Osteocyte (in vitro differentiated cells): Measurements from ENCODE around the gene CIAPIN1. TPM values are rescaled to one million over a fixed set of nuclear protein-coding genes. Genes with fewer than 3 reads are reported as not detected.

Experiments used
- DNase-seq: peaks from one replicate; pipeline ENCODE4 v3.0.0; 2021; ENCODE audit warnings: mixed read lengths; ENCODE audit not compliant: unreplicated experiment; ENCODE audit errors: extremely low spot score
- H3K27ac Mint-ChIP-seq: one replicate; pipeline ENCODE4 v1.8.0; 2021; ENCODE audit warnings: mild to moderate bottlenecking, mixed read lengths; ENCODE audit not compliant: unreplicated experiment
- H3K27me3 Mint-ChIP-seq: one replicate; pipeline ENCODE4 v1.8.0; 2021; ENCODE audit warnings: mixed read lengths; ENCODE audit not compliant: unreplicated experiment
- H3K36me3 Mint-ChIP-seq: one replicate; pipeline ENCODE4 v1.8.0; 2021; ENCODE audit warnings: mixed read lengths; ENCODE audit not compliant: unreplicated experiment
- H3K4me1 Mint-ChIP-seq: one replicate; pipeline ENCODE4 v1.8.0; 2021; ENCODE audit warnings: mixed read lengths; ENCODE audit not compliant: unreplicated experiment
- H3K4me3 Mint-ChIP-seq: one replicate; pipeline ENCODE4 v1.8.0; 2021; ENCODE audit warnings: mild to moderate bottlenecking, moderate library complexity, mixed read lengths; ENCODE audit not compliant: unreplicated experiment
- H3K9me3 Mint-ChIP-seq: one replicate; pipeline ENCODE4 v1.8.0; 2021; ENCODE audit warnings: mixed read lengths; ENCODE audit not compliant: unreplicated experiment
- total RNA-seq: library from RNA; stranded (reverse); gene quantifications from 2 replicates; pipeline ENCODE4 v1.2.1, GENCODE V29; 2021
- TF ChIP-seq, protein P1 (sequence below): fragments of 200-600 bp; sonication (generic); IDR thresholded peaks from 2 replicates; pipeline ENCODE4 v1.5.0; 2021; ENCODE audit warnings: antibody characterized with exemption, mild to moderate bottlenecking, moderate library complexity

Gene CIAPIN1
- total RNA-seq, 1 donor from 2014 or later: 52.2 TPM

DNA sequence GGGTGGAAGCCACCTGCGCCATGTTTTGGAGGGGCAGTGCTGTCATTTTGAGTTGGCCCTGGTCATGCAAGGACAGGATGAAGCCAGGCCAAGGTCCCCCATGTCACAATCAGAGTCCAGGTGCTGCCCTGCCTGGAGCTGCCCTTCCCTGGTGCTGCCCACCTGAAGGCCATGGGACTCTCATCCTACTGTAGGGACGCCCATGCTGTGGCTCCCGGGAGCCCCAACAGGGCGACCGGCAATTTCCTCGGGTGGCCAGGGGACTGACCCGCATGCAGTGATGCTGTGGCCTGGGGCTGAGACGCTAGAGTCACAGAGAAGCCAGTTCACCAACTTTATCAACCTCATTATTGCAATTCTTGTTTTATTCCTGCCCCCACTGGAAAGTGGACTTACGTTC lies 34.6 kb downstream of the CIAPIN1 start:
- no peak overlapping the region for H3K27ac Mint-ChIP-seq

DNA sequence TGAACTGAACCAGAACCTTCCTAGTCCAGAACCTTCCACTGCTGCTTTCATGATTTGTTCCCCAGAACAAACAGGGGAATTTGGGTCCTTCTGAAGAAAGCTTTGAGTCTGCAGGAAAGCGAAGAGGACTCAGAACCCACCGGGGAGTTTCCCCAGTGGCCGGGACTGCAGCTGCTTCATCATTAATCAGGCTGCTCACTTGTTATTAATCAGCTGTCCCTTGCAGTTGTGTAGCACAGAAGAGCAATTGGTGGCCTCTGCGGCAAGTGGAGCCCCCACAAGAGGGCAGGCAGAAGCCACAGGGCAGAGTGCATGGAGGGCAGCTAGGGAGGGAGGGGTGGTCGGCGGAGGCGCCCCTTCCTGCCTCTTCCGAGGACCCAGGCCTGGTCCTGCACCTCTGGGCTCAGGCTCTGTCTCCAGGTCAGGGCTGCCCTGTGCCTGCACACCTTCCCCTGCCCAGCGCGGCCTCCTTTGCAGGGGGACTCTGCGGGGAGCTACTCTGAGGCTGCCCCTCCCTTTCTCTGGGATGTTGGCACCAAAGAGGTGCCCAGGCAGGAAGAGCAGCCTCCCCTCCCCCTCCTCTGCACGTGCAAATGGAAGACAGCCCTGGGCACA lies 35.7 kb downstream of the CIAPIN1 start:
- no peaks in the 10 kb centered on the region for H3K9me3 Mint-ChIP-seq
- no peak overlapping the region for H3K4me3 Mint-ChIP-seq
- no peak for DNase-seq
- H3K27ac Mint-ChIP-seq: no peak overlapping the region
- TF ChIP-seq, protein P1, sequence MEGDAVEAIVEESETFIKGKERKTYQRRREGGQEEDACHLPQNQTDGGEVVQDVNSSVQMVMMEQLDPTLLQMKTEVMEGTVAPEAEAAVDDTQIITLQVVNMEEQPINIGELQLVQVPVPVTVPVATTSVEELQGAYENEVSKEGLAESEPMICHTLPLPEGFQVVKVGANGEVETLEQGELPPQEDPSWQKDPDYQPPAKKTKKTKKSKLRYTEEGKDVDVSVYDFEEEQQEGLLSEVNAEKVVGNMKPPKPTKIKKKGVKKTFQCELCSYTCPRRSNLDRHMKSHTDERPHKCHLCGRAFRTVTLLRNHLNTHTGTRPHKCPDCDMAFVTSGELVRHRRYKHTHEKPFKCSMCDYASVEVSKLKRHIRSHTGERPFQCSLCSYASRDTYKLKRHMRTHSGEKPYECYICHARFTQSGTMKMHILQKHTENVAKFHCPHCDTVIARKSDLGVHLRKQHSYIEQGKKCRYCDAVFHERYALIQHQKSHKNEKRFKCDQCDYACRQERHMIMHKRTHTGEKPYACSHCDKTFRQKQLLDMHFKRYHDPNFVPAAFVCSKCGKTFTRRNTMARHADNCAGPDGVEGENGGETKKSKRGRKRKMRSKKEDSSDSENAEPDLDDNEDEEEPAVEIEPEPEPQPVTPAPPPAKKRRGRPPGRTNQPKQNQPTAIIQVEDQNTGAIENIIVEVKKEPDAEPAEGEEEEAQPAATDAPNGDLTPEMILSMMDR: no peak
- no peaks in the 10 kb centered on the region for H3K36me3 Mint-ChIP-seq
- peaks cover 2% of the 10 kb centered on the region for H3K4me1 Mint-ChIP-seq
- H3K27me3 Mint-ChIP-seq: peaks cover 15% of the 10 kb centered on the region

More for the DNA sequence above, 34.6 kb downstream of the CIAPIN1 start:
- Mint-ChIP-seq H3K27me3 (peaks cover 15% of the 10 kb centered on the region), H3K36me3 (no peaks in the 10 kb centered on the region), H3K4me3 (no peak overlapping the region), H3K9me3 (no peaks in the 10 kb centered on the region), H3K4me1 (peaks cover 8% of the 10 kb centered on the region)
- TF ChIP-seq, protein P1: no peak
- DNase-seq: no peak

DNA sequence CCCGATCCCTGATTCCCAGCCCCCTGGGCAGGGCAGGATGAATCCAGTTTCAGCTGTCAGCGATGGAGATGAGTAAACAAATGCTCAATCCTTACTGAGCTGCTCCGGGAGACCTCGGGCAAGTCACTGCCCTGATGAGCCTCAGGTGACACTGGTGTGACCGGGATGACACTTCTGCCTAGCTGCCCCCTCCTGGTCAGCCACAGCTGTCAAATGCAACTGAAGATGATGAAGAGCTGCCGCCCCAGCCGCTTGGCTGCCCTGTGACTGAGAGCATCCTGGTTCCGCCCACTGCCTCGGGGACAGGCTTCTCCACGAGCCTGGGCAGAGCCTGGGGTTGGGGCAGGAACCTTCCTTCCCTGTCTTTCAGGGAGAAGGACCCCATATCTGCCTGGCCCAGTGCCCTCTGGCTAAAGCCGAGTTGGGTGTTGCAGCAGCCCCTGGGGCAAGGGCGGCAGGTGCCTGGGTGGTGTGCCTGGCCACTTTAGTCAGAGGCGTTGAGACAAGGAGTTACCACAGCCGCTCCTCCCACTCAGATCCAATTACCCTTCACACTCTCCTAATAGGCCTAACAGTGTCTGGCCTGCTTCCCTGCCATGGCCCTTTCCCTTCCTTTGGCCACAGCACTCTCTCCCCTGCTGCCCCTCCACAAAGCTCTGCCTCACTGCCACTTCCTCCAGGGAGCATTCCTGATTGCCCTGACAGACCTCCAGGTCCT lies 37.2 kb downstream of the CIAPIN1 start:
- TF ChIP-seq, protein P1: no peak
- H3K4me1 Mint-ChIP-seq: peaks cover 2% of the 10 kb centered on the region
- no peak overlapping the region for H3K4me3 Mint-ChIP-seq
- no peaks in the 10 kb centered on the region for H3K9me3 Mint-ChIP-seq
- no peaks in the 10 kb centered on the region for H3K36me3 Mint-ChIP-seq
- no peak overlapping the region for H3K27ac Mint-ChIP-seq
- H3K27me3 Mint-ChIP-seq: peaks cover 20% of the 10 kb centered on the region
- no peak for DNase-seq

DNA sequence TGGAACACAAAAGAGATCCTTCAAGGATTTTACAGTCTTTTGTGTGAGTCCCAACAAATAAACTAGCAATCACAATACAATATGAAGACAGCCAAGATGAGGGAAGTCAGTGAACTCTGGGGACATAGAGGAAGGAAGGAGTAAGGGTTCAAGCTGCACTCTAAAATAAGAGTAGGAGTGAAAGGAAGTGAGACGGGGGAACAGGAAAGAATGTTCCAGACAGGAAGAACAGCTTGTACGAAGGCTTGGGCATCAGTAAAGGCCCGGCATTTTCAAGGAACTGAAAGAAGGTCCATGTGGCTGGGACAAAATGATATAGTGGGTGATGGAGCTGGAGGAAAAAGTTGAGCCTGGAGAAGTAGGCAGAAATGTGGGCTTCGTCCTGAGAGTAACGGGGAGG lies 38.1 kb downstream of the CIAPIN1 start:
- TF ChIP-seq, protein P1: no peak
- Mint-ChIP-seq H3K27ac (no peak overlapping the region), H3K27me3 (peaks cover 27% of the 10 kb centered on the region), H3K4me1 (peaks cover 2% of the 10 kb centered on the region), H3K4me3 (no peak overlapping the region), H3K9me3 (no peaks in the 10 kb centered on the region), H3K36me3 (no peaks in the 10 kb centered on the region)
- DNase-seq: no peak

DNA sequence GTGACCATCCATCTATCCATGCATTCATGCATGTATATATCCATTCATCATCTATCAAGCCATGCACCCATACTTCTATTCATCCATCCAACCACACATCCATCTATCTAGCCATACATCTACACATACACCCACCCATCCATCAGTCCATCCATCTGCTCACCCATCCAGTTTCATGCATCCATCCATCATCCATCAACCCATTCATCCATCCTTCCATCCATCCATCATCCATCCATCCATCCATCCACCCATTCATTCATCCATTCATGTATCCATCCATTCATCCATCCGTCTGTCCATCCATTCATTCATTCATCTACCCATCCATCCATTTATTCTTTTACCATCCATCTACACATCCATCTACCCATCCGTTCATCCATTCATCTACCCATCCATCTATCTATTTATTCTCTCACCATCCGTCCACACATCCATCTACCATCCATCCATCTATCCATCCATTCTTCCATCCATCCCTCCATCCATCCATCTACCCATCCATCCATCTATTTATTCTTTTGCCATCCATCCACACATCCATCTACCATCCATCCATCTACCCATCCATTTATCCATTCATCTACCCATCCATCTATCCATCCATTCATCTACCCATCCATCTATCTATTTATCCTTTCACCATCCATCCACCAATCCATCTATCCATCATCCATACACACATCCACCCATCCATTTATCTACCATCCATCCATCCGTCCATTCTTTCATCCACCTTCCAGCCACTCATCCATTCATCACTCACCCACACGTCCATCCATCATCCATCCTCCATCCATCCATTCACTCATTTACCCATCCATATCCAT lies 39.4 kb downstream of the CIAPIN1 start:
- H3K9me3 Mint-ChIP-seq: no peaks in the 10 kb centered on the region
- peaks cover 30% of the 10 kb centered on the region for H3K27me3 Mint-ChIP-seq
- no peak for DNase-seq
- no peak overlapping the region for H3K4me3 Mint-ChIP-seq
- H3K27ac Mint-ChIP-seq: no peak overlapping the region
- TF ChIP-seq, protein P1: no peak
- no peaks in the 10 kb centered on the region for H3K36me3 Mint-ChIP-seq
- H3K4me1 Mint-ChIP-seq: peaks cover 2% of the 10 kb centered on the region
